Measurements from ENCODE around the gene SNX27.
"Not testable (repeated sequence)": the region's sequence is repeated elsewhere in the genome, so short reads cannot be mapped to it uniquely, and the experiment has no call there.

The SNX27 gene

DNA sequence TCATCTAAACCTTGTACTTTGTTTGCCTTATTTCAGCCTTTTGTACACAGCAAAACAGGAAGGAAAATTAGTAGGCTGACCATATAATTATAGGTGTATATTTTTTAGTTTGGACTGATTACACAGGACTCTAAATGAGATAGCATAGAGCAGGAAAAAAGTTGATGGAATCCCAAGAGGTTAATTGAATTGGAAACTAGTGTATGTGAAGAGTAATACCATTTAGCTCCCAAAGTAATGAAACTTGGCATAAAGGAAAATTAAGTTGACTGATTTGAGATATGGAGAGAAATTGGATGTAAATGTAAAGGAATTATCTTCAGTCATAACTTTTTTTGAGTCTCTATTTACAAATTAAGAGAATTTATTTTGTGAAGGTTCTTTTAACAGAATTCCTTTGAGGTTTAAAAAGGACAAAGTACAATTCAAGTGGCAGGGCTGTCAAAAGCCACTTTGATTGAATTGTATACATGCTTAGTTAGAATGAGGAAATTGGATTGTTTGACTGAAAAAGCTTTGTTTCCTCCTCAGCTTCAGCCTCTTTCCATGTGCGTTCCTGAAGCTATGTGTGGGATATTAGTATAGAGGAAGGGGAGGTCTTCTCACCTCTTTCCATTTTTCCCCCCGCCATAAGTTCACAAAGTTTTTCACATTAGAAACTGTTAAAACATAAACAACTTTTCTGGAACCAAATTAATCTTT lies 26.4 kb downstream of the SNX27 start:
- Mint-ChIP-seq H3K27me3 (no peaks in the 10 kb centered on the region), H3K36me3 (peaks cover 13% of the 10 kb centered on the region), H3K9me3 (no peaks in the 10 kb centered on the region), H3K4me1 (no peaks in the 10 kb centered on the region), H3K4me3 (no peak overlapping the region), H3K27ac (no peak overlapping the region)
- CTCF ChIA-PET = interaction anchor here (0.9 kb wide), 1 partner anchor 97 kb away, joined by 3 read pairs; no protein-coding TSS in a partner anchor
- DNase-seq = no peak

GRCh38 chr1:151638812-151639211 lies 27.0 kb downstream of the SNX27 start:
- H3K36me3 Mint-ChIP-seq = peaks cover 13% of the 10 kb centered on the region
- H3K27me3 Mint-ChIP-seq = no peaks in the 10 kb centered on the region
- H3K4me3 Mint-ChIP-seq = no peak overlapping the region
- H3K4me1 Mint-ChIP-seq = no peaks in the 10 kb centered on the region
- CTCF ChIA-PET = no interaction called here
- no peaks in the 10 kb centered on the region for H3K9me3 Mint-ChIP-seq
- no peak for DNase-seq
- H3K27ac Mint-ChIP-seq = no peak overlapping the region

DNA sequence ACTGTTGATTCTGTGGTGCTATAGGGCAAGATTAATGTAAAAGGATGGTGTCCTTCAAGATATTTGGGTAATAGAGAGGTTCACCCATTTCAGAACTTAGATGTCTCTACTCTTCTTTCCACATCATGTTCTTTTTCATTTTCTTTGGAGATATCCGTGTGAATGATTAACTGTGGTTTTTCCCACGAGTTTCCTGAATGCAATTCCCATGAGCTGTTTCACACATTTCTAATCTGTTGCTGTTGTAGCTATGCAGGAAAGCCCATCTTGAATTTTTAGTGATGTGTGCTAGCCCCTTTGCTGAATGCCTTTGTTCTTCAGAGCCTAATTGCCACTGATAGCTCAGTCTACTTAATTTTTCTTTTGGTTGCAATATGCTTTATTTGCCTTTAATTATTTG lies 27.6 kb downstream of the SNX27 start:
- Mint-ChIP-seq H3K9me3 (no peaks in the 10 kb centered on the region), H3K36me3 (peaks cover 13% of the 10 kb centered on the region), H3K27ac (no peak overlapping the region), H3K4me3 (no peak overlapping the region), H3K27me3 (no peaks in the 10 kb centered on the region), H3K4me1 (no peaks in the 10 kb centered on the region)
- DNase-seq = no peak
- CTCF ChIA-PET = no interaction called here

- Mint-ChIP-seq H3K9me3 (no peaks in the 10 kb centered on the region), H3K36me3 (peaks cover 18% of the 10 kb centered on the region)
- CTCF ChIA-PET = no interaction called here
These were observed 29.4 kb downstream of the SNX27 start for GRCh38 chr1:151641229-151641628.

GRCh38 chr1:151643085-151643484 lies 31.2 kb downstream of the SNX27 start:
- DNase-seq, H3K27ac Mint-ChIP-seq, H3K4me3 Mint-ChIP-seq, H3K9me3 Mint-ChIP-seq, CTCF ChIA-PET, H3K4me1 Mint-ChIP-seq, H3K27me3 Mint-ChIP-seq: not testable (repeated sequence)
- peaks cover 20% of the 10 kb centered on the region for H3K36me3 Mint-ChIP-seq

More at GRCh38 chr1:151641229-151641628, 29.4 kb downstream of the SNX27 start:
- no peaks in the 10 kb centered on the region for H3K27me3 Mint-ChIP-seq
- no peak overlapping the region for H3K27ac Mint-ChIP-seq
- no peak for DNase-seq
- H3K4me1 Mint-ChIP-seq = no peaks in the 10 kb centered on the region
- H3K4me3 Mint-ChIP-seq = no peak overlapping the region

GRCh38 chr1:151644001-151644400 lies 32.2 kb downstream of the SNX27 start:
- H3K4me1 Mint-ChIP-seq = no peaks in the 10 kb centered on the region
- H3K4me3 Mint-ChIP-seq = no peak overlapping the region
- no peaks in the 10 kb centered on the region for H3K9me3 Mint-ChIP-seq
- DNase-seq = no peak
- no peaks in the 10 kb centered on the region for H3K27me3 Mint-ChIP-seq
- peaks cover 21% of the 10 kb centered on the region for H3K36me3 Mint-ChIP-seq
- H3K27ac Mint-ChIP-seq = no peak overlapping the region
- CTCF ChIA-PET = no interaction called here

DNA sequence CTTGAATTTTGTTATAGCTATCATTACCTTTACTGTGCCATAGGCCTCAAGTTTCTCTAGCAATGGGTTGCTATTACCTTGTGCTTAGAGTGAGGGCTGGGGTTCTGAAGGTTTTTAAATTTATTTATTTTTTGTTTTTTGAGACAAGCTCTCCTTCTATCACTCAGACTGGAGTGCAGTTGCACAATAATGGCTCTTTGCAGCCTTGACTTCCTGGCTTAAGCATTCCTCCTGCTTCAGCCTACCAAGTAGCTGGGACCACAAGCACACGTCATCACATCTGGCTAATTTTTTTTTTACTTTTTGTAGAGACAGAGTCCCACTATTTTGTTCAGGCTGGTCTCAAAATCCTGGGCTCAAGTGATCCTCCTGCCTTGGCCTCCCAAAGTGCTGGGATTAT lies 41.5 kb downstream of the SNX27 start:
- Mint-ChIP-seq H3K27me3 (no peaks in the 10 kb centered on the region), H3K27ac (no peak overlapping the region), H3K36me3 (peaks cover 16% of the 10 kb centered on the region), H3K4me1 (peaks cover 20% of the 10 kb centered on the region), H3K9me3 (no peaks in the 10 kb centered on the region), H3K4me3 (no peak overlapping the region)
- CTCF ChIA-PET = no interaction called here
- DNase-seq = no peak

DNA sequence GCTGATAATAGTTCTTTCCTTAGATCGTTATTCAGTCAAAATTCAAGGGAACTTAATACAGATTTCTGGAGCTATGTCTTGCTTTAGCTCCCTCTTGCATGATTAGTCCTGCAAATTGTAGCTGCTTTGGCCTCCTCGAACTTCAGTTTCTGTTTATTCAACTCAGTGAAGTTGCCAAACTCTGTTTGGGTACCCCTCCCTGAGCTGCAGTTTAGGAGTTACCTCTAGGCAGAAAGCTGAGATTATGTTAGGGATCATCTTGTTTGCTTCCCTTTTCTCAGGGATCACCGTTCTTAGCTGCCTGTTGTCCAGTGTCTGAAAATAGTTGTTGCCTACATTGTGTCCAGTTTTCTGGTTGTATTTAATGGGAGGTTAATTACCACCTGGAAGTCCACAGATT lies 43.5 kb downstream of the SNX27 start:
- Mint-ChIP-seq H3K27me3 (no peaks in the 10 kb centered on the region), H3K27ac (no peak overlapping the region), H3K4me1 (peaks cover 20% of the 10 kb centered on the region), H3K36me3 (peaks cover 15% of the 10 kb centered on the region), H3K4me3 (no peak overlapping the region), H3K9me3 (no peaks in the 10 kb centered on the region)
- DNase-seq = no peak
- CTCF ChIA-PET = no interaction called here

DNA sequence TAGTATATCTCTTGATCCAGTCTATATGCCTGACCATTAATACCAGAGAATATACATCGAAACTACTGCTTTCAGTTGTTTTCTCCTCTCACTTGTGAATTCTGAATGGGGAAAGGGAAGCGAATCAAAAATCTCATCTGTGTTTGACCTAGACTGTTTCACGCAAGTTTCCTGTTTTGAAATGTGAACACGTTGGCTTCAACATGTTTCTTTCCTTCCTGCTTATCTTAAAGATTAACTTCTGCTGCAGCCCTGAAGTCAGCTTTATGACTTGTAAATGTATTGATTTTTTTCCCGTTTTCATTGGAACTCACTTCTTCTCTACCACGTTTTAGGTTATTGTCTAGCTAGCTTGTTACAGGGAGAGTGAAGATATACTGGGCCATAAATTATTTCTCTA lies 49.9 kb downstream of the SNX27 start:
- no peak for DNase-seq
- Mint-ChIP-seq H3K4me3 (no peak overlapping the region), H3K27ac (peak overlapping the region; percentile 12), H3K9me3 (no peaks in the 10 kb centered on the region), H3K27me3 (no peaks in the 10 kb centered on the region), H3K4me1 (peaks cover 11% of the 10 kb centered on the region), H3K36me3 (peaks cover 26% of the 10 kb centered on the region)
- CTCF ChIA-PET = interaction anchor here (0.7 kb wide), 1 partner anchor 486 kb away, joined by 3 read pairs; the partner anchor contains the start of gene TMOD4

DNA sequence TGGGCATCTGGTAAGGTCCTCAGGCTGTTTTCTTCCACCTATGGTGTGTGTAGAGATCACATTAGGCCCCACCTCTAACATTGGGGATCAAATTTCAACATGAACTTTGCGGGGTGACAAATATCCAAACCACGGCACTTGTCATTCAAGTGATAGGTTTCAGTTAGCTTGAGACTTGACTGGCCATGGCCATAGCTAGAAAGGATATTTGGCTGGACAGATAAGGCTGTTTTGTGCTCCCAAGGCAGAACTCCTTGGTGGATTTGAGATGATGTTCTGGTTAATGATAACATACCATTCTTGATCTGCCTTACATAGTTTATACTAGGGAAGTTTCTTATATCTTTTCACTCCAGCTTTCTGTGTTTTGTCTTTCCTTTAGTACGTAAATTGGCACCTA lies 56.2 kb downstream of the SNX27 start:
- Mint-ChIP-seq H3K27me3 (no peaks in the 10 kb centered on the region), H3K36me3 (peaks cover 42% of the 10 kb centered on the region), H3K4me3 (no peak overlapping the region), H3K9me3 (no peaks in the 10 kb centered on the region), H3K4me1 (peaks cover 3% of the 10 kb centered on the region), H3K27ac (no peak overlapping the region)
- DNase-seq = no peak
- CTCF ChIA-PET = no interaction called here

DNA sequence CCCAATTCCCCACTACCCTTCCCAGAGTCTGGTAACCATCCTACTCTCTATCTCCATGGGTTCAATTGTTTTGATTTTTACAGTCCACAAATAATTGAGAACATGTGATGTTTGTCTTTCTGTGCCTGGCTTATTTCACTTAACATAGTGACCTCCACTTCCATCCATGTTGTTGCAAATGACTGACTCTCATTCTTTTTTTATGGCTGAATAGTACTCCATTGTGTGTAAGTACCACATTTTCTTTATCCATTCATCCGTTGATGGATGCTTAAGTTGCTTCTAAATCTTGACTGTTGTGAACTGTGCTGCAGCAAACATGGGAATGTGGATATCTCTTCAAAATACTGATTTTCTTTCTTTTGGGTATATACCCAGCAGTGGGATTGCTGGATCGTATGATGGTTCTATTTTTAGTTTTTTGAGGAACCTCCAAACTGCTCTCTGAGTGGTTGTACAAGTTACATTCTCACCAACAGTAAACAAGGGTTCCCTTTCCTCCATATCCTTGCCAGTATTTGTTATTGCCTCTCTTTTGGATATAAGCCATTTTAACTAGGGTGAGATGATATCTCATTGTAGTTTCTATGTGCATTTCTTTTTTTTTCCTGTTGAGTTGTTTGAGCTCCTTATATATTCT lies 58.3 kb downstream of the SNX27 start:
- H3K36me3 Mint-ChIP-seq = peaks cover 42% of the 10 kb centered on the region
- not testable (repeated sequence) for H3K4me3 Mint-ChIP-seq

GRCh38 chr1:151673407-151673806 lies 61.6 kb downstream of the SNX27 start:
- Mint-ChIP-seq H3K4me3 (no peak overlapping the region), H3K9me3 (no peaks in the 10 kb centered on the region), H3K36me3 (peaks cover 31% of the 10 kb centered on the region), H3K27me3 (no peaks in the 10 kb centered on the region), H3K4me1 (no peaks in the 10 kb centered on the region), H3K27ac (no peak overlapping the region)
- no peak for DNase-seq
- CTCF ChIA-PET = no interaction called here

More for the DNA sequence above, 58.3 kb downstream of the SNX27 start:
- H3K27ac Mint-ChIP-seq, H3K9me3 Mint-ChIP-seq, H3K4me1 Mint-ChIP-seq, H3K27me3 Mint-ChIP-seq, DNase-seq: not testable (repeated sequence)
- CTCF ChIA-PET = interaction anchor here (0.7 to 0.8 kb wide), 2 partner anchors 20 to 76 kb away, joined by 3 read pairs; no protein-coding TSS in a partner anchor

DNA sequence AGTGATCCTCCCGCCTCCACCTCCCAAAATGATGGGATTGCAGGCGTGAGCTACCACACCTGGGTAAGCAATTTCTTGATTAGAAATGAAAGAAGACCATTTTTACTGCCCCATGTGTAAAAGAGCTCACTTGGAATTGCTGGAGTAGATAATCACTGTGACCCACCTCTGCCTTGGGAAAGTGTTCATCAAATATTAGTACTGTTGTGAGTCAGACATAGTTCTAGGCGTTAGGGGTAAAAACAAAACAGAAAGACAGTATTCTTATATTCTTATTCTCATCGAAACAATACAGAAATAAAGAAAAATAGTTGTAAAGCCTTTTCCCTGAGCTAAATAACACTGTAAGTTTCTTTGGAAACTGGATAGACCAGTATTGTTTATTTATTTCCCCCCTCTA lies 68.5 kb downstream of the SNX27 start:
- CTCF ChIA-PET = no interaction called here
- no peak for DNase-seq

DNA sequence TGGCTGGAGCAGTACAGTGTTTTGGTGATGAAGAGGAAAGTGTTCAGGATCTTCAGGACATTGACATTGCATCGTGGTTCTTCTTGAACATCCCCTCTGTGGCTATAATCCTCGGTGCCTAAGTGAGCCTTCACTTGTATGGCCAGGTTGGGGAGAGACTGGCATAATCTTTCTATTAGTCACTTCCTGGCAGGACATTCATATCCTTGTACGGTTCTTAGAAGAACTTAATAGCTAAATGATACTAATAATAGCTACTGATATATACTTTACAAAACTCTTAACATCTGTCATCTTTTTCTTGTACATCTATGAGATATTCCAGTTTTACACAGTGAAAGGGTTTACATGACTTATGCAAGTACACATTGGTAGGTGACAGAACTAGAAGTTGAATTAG lies 69.0 kb downstream of the SNX27 start:
- DNase-seq = no peak
- Mint-ChIP-seq H3K27me3 (no peaks in the 10 kb centered on the region), H3K27ac (no peak overlapping the region), H3K4me3 (no peak overlapping the region), H3K4me1 (no peaks in the 10 kb centered on the region), H3K9me3 (no peaks in the 10 kb centered on the region), H3K36me3 (peaks cover 1% of the 10 kb centered on the region)
- CTCF ChIA-PET = no interaction called here

More for the DNA sequence above, 68.5 kb downstream of the SNX27 start:
- Mint-ChIP-seq H3K27me3 (no peaks in the 10 kb centered on the region), H3K36me3 (peaks cover 1% of the 10 kb centered on the region), H3K4me3 (no peak overlapping the region), H3K27ac (peak overlapping the region; percentile 16), H3K9me3 (no peaks in the 10 kb centered on the region), H3K4me1 (no peaks in the 10 kb centered on the region)

DNA sequence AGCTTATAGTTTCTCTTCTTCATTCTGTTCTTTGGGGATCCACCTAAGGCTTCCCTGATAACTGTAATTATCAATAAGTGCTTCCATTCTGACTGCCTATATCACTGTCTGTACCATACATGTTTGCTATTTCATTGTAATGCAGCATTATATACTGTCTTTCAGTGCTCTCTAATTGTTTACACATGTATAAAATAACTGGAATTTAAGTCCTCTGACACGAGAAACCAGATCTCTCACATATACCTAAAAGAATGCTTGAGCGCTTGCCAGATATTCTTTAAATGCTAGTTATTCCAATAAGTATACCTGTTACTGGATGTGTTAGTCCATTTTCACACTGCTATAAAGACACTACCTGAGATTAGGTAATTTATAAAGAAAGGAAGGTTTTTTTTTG lies 70.1 kb downstream of the SNX27 start:
- no peaks in the 10 kb centered on the region for H3K9me3 Mint-ChIP-seq
- H3K27ac Mint-ChIP-seq = no peak overlapping the region
- H3K4me3 Mint-ChIP-seq = no peak overlapping the region
- CTCF ChIA-PET = no interaction called here
- no peaks in the 10 kb centered on the region for H3K4me1 Mint-ChIP-seq
- peaks cover 1% of the 10 kb centered on the region for H3K36me3 Mint-ChIP-seq
- no peak for DNase-seq
- no peaks in the 10 kb centered on the region for H3K27me3 Mint-ChIP-seq

Data from activated naive CD4-positive, alpha-beta T cell treated with anti-CD3 and anti-CD28 coated beads, Interleukin-2, amount 10 ng/mL, durations not matched to agents 7 days and 5 days (primary cell).